Smooth muscle cell of the pulmonary artery (primary cell): Measurements from ENCODE around the gene COL9A2. TPM values are rescaled to one million over a fixed set of nuclear protein-coding genes. Genes with fewer than 3 reads are reported as not detected.

ENCODE experiments used
- total RNA-seq: library from RNA; depleted of rRNA; stranded (reverse); fragments of >200 nt; gene quantifications from 2 replicates; pipeline ENCODE4 v1.2.3, GENCODE V29; 2014

Gene COL9A2
- total RNA-seq, result 1.4 and 1.5 TPM in 2 replicates

GRCh38 chr1:40316595-40317393 lies at the start of gene COL9A2:
Gene COL9A2 (minus strand): TSS chr1:40317286. CDS start chr1:40317197, 89 bp downstream.

GRCh38 chr1:40257688-40258444 lies 59.2 kb downstream of the COL9A2 start, which contains the start of gene ZMPSTE24:
Gene ZMPSTE24 (plus strand): TSS chr1:40258236. CDS start chr1:40258272, 36 bp downstream.

Other genes starting within 250 kb of the COL9A2 start
- 63.6 and 66.4 TPM in 2 replicates for gene PPT1, start 220.0 kb downstream of the COL9A2 start, total RNA-seq
- 30.1 and 38.9 TPM in 2 replicates for gene RLF, start 155.9 kb downstream of the COL9A2 start, total RNA-seq
- gene TMCO2, start 69.3 kb downstream of the COL9A2 start, total RNA-seq, result 0.20 TPM in 1 of 2 replicates, not detected in the other
- gene ZMPSTE24, start 59.0 kb downstream of the COL9A2 start, total RNA-seq, result 64.0 and 84.4 TPM in 2 replicates
- gene SMAP2, start 56.4 kb upstream of the COL9A2 start, total RNA-seq, result 17.3 and 24.0 TPM in 2 replicates
- gene ZFP69B, start 133.2 kb upstream of the COL9A2 start, total RNA-seq, result 1.8 and 3.7 TPM in 2 replicates
- 2.1 and 3.1 TPM in 2 replicates for gene ZFP69, start 160.0 kb upstream of the COL9A2 start, total RNA-seq
- 3.5 and 6.1 TPM in 2 replicates for gene EXO5, start 191.5 kb upstream of the COL9A2 start, total RNA-seq
- gene ZNF684, start 214.4 kb upstream of the COL9A2 start, total RNA-seq, result 2.7 and 3.0 TPM in 2 replicates